Hepatocyte (in vitro differentiated cells): ENCODE results near the gene PRAMEF5. TPM values are rescaled to one million over a fixed set of nuclear protein-coding genes. Genes with fewer than 3 reads are reported as not detected.
"Not testable (repeated sequence)": the region's sequence is repeated elsewhere in the genome, so short reads cannot be mapped to it uniquely, and the experiment has no call there.

Experiments
- DNase-seq: peaks from one replicate; pipeline ENCODE4 v3.0.0-alpha.2; 2016; ENCODE audit warnings: low spot score
- H2AFZ ChIP-seq: fragments of 200-600 bp; sonication (generic); 2 replicates; pipeline ENCODE4 v1.6.0; 2016; ENCODE audit warnings: antibody characterized with exemption, mild to moderate bottlenecking
- H3K27ac ChIP-seq: fragments of 200-600 bp; sonication (generic); 2 replicates; pipeline ENCODE4 v1.5.1; 2016; ENCODE audit warnings: mild to moderate bottlenecking
- H3K27me3 ChIP-seq: fragments of 200-600 bp; sonication (generic); 2 replicates; pipeline ENCODE4 v1.6.1; 2016
- H3K36me3 ChIP-seq: fragments of 200-600 bp; sonication (generic); replicated peaks from 2 replicates; pipeline ENCODE4 v1.5.1; 2016; ENCODE audit warnings: low read depth; ENCODE audit not compliant: insufficient read depth
- H3K4me1 ChIP-seq: fragments of 200-600 bp; sonication (generic); 2 replicates; pipeline ENCODE4 v1.5.1; 2016; ENCODE audit warnings: mild to moderate bottlenecking, moderate library complexity; ENCODE audit not compliant: insufficient read depth
- H3K4me2 ChIP-seq: fragments of 200-600 bp; sonication (generic); 2 replicates; pipeline ENCODE4 v1.6.0; 2016
- H3K4me3 ChIP-seq: fragments of 200-600 bp; sonication (generic); 2 replicates; pipeline ENCODE4 v1.5.1; 2016; ENCODE audit warnings: mild to moderate bottlenecking
- H3K79me2 ChIP-seq: fragments of 200-600 bp; sonication (generic); 2 replicates; pipeline ENCODE4 v1.6.0; 2017; ENCODE audit warnings: mild to moderate bottlenecking
- H3K9me2 ChIP-seq: fragments of 200-600 bp; sonication (generic); replicated peaks from 2 replicates; pipeline ENCODE4 v1.6.0; 2017; ENCODE audit warnings: mild to moderate bottlenecking; ENCODE audit not compliant: insufficient read depth
- H3K9me3 ChIP-seq: fragments of 200-600 bp; sonication (generic); 2 replicates; pipeline ENCODE4 v1.5.1; 2016; ENCODE audit warnings: low read depth, mild to moderate bottlenecking
- H4K20me1 ChIP-seq: fragments of 200-600 bp; sonication (generic); 2 replicates; pipeline ENCODE4 v1.6.0; 2016; ENCODE audit warnings: mild to moderate bottlenecking; ENCODE audit not compliant: insufficient read depth, poor library complexity, severe bottlenecking
- EZH2 ChIP-seq: fragments of 200-600 bp; sonication (generic); IDR thresholded peaks from 2 replicates; pipeline ENCODE4 v1.6.1; 2016; ENCODE audit warnings: antibody characterized with exemption, mild to moderate bottlenecking, borderline replicate concordance
- EZH2phosphoT487 ChIP-seq: fragments of 200-600 bp; sonication (generic); IDR thresholded peaks from one replicate; pipeline ENCODE4 v1.6.1; 2018; ENCODE audit warnings: antibody characterized with exemption, mild to moderate bottlenecking, low read depth, moderate library complexity; ENCODE audit not compliant: unreplicated experiment, severe bottlenecking
- WGBS: methylation state at CpG from one replicate; pipeline ENCODE4 v1.1.6; 2016; ENCODE audit warnings: low lambda C conversion rate; ENCODE audit errors: missing lambda C conversion rate; 5-methylcytosine and 5-hydroxymethylcytosine counted together
- polyA plus RNA-seq: library from polyadenylated mRNA; unstranded; fragments of >200 nt; fragmentation: Nextera tagmentation; extraction: Ambion mirVana; gene quantifications from 2 replicates; pipeline ENCODE4 v1.2.1, GENCODE V29; 2016
- total RNA-seq: library from RNA; depleted of rRNA; stranded (reverse); fragments of >200 nt; gene quantifications from 2 replicates; pipeline ENCODE4 v1.2.3, GENCODE V29; 2014
- TF ChIP-seq, protein P1 (sequence below): fragments of 200-600 bp; sonication (generic); IDR thresholded peaks from 2 replicates; pipeline ENCODE4 v1.5.1; 2016; ENCODE audit warnings: antibody characterized with exemption, mild to moderate bottlenecking; ENCODE audit not compliant: poor library complexity

The PRAMEF5 gene
- not detected in 2 replicates for total RNA-seq
- not detected in 2 replicates for polyA plus RNA-seq

- not testable (repeated sequence) for H3K4me3 ChIP-seq, H3K9me3 ChIP-seq, H3K4me2 ChIP-seq, H4K20me1 ChIP-seq, H3K4me1 ChIP-seq, H3K27me3 ChIP-seq, H3K9me2 ChIP-seq, H2AFZ ChIP-seq, H3K27ac ChIP-seq, DNase-seq, H3K79me2 ChIP-seq, H3K36me3 ChIP-seq
- no CpG with 5 or more reads among the region's 5 CpGs for WGBS
These were observed at the start of gene PRAMEF5 for GRCh38 chr1:13253898-13254297. Gene PRAMEF5 (plus strand): TSS chr1:13254198. CDS start chr1:13259269, 5,071 bp downstream.

DNA sequence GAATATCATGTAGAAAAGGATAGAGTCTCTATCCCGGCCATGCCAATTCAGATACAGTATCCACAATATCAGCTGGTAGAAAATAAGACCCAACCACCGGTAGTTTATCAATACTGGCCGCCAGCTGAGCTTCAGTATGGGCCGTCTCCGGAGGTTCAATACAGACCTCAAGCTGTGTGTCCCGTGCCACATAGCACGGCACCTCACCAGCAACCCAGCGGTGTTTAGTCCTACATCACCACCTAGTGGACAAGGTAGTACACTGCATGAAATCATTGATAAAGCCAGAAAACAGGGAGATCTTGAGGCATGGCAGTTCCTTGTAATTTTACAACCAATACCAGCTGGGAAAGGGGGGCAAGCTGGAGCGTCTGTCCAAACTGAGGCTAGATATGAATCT is 45.3 kb upstream of the PRAMEF5 start:
- not testable (repeated sequence) for H3K9me3 ChIP-seq, DNase-seq
- no CpG with 5 or more reads among the region's 9 CpGs for whole genome bisulfite sequencing

DNA sequence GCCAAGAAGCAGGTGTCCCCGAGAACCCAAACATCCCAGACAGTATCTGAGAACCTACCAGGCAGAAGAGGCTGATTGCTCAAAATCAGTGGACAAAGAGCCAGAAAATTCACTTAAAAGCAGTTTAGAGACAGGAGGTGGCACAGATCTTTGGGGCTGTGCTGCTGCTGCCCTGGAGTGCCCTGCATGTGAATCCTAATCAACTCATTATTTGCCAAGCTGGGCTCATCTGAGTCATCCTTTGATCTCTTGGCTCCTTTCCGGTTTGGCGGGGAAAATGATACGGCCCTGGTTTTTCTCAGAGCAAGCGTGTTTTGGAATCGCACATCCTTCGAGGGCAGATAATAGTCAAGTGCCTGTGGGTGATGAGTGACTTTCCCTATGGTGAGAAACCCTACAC is 37.4 kb upstream of the PRAMEF5 start:
- H4K20me1 ChIP-seq, H3K4me3 ChIP-seq, H3K4me1 ChIP-seq, H3K79me2 ChIP-seq, H3K4me2 ChIP-seq, H2AFZ ChIP-seq, H3K36me3 ChIP-seq, H3K27ac ChIP-seq, H3K9me2 ChIP-seq, H3K9me3 ChIP-seq, H3K27me3 ChIP-seq, DNase-seq: not testable (repeated sequence)
- no CpG with 5 or more reads among the region's 7 CpGs for WGBS

More for the DNA sequence above, 45.3 kb upstream of the PRAMEF5 start:
- not testable (repeated sequence) for H3K4me2 ChIP-seq, H3K79me2 ChIP-seq, H3K4me1 ChIP-seq, H3K27me3 ChIP-seq, H3K9me2 ChIP-seq, H2AFZ ChIP-seq, H3K27ac ChIP-seq, H3K36me3 ChIP-seq, H4K20me1 ChIP-seq, H3K4me3 ChIP-seq

DNA sequence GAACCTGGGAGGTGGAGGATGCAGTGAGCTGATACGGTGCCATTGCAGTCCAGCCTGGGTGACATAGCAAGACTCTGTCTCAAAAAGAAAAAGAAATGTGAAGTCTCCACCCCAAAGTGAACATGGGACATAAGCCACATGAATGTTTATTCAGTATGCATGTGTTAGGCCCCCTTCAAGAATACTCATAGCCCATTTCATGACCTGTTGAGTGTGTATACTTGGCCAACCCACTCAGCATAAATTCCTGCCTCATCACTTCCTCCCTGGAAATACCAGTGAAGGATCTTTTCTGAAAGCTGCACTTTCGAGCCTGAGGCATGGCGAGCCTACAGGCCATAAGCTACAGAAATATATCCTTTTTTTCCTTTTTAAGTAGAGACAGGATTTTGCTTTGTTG is 34.8 kb upstream of the PRAMEF5 start:
- not testable (repeated sequence) for H3K4me2 ChIP-seq, H3K27me3 ChIP-seq, H2AFZ ChIP-seq, H3K4me1 ChIP-seq, H4K20me1 ChIP-seq, H3K4me3 ChIP-seq, H3K27ac ChIP-seq, DNase-seq, H3K36me3 ChIP-seq, H3K9me2 ChIP-seq, H3K9me3 ChIP-seq, H3K79me2 ChIP-seq
- no CpG with 5 or more reads among the region's 3 CpGs for WGBS

- WGBS: no CpG with 5 or more reads among the region's 4 CpGs
- not testable (repeated sequence) for H3K9me3 ChIP-seq, H3K4me3 ChIP-seq, H3K4me2 ChIP-seq, H2AFZ ChIP-seq, H3K4me1 ChIP-seq, H3K36me3 ChIP-seq, H3K79me2 ChIP-seq, H3K27ac ChIP-seq, H3K27me3 ChIP-seq, DNase-seq, H4K20me1 ChIP-seq, H3K9me2 ChIP-seq
These were observed 31.2 kb upstream of the PRAMEF5 start for GRCh38 chr1:13222788-13223187.

- no peak overlapping the region for H3K4me2 ChIP-seq
- H3K36me3 ChIP-seq: no peaks in the 10 kb centered on the region
- no peaks in the 10 kb centered on the region for H3K27me3 ChIP-seq
- no peaks in the 10 kb centered on the region for H3K79me2 ChIP-seq
- no peaks in the 10 kb centered on the region for H3K4me1 ChIP-seq
- no peaks in the 10 kb centered on the region for H3K9me2 ChIP-seq
- H3K9me3 ChIP-seq: no peaks in the 10 kb centered on the region
- H3K4me3 ChIP-seq: no peak overlapping the region
- no peaks in the 10 kb centered on the region for H4K20me1 ChIP-seq
- TF ChIP-seq EZH2phosphoT487: no peak
- TF ChIP-seq, protein P1, sequence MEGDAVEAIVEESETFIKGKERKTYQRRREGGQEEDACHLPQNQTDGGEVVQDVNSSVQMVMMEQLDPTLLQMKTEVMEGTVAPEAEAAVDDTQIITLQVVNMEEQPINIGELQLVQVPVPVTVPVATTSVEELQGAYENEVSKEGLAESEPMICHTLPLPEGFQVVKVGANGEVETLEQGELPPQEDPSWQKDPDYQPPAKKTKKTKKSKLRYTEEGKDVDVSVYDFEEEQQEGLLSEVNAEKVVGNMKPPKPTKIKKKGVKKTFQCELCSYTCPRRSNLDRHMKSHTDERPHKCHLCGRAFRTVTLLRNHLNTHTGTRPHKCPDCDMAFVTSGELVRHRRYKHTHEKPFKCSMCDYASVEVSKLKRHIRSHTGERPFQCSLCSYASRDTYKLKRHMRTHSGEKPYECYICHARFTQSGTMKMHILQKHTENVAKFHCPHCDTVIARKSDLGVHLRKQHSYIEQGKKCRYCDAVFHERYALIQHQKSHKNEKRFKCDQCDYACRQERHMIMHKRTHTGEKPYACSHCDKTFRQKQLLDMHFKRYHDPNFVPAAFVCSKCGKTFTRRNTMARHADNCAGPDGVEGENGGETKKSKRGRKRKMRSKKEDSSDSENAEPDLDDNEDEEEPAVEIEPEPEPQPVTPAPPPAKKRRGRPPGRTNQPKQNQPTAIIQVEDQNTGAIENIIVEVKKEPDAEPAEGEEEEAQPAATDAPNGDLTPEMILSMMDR: no peak
- TF ChIP-seq EZH2: no peak
- no peak overlapping the region for H3K27ac ChIP-seq
- H2AFZ ChIP-seq: no peak overlapping the region
- no peak for DNase-seq
- 67% methylated on average over 5 of the region's 5 CpGs for WGBS
These were observed 29.4 kb upstream of the PRAMEF5 start for GRCh38 chr1:13224480-13225060.

DNA sequence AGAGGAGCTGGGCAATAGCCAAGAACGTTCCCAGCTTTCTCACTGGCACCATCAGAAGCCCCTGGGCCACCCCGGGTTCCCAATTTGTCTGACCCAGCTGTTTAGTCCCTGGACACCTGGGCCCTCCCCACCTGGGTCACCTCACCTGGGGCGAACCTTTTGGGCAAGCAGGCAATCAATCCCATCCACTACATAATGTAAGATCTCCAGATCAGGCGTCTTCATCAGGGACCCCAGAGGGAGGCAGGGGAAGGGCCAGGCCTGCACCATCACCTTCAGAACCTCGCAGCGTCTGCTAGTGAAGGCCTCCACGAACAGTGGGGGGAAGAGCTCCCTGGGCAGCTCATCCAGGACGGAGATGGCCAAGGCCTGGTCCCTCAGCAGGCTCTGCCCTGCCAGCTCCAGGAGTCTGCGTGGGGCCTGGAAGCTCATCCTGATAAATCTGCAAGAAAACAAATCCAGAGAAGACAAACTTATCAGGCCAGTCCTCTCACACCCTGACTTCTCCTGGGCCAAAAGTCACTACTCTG is 28.3 kb upstream of the PRAMEF5 start, which contains the start of gene PRAMEF18:
Gene PRAMEF18 (minus strand): TSS at position 480 of the 530 bp plus-strand sequence. CDS start 48 bp downstream, at position 432.
- not testable (repeated sequence) for H3K36me3 ChIP-seq, H3K4me2 ChIP-seq, H3K9me2 ChIP-seq, H2AFZ ChIP-seq, H4K20me1 ChIP-seq, H3K27ac ChIP-seq, H3K4me1 ChIP-seq, H3K27me3 ChIP-seq, H3K4me3 ChIP-seq, DNase-seq, H3K79me2 ChIP-seq, H3K9me3 ChIP-seq
- 59% methylated on average over 9 of the region's 9 CpGs for WGBS
